ENCODE data around the gene DUSP8.

Gene DUSP8

GRCh38 chr11:1565904-1566247 is 6.2 kb downstream of the DUSP8 start:
- Histone ChIP-seq H4K20me1 (ENCODE audit: insufficient read depth, low read length) (no peaks in the 10 kb centered on the region), H3K27ac (ENCODE audit: low read depth, low read length, poor library complexity, severe bottlenecking) (no peak overlapping the region), H3K9me3 (ENCODE audit: low read length) (no peaks in the 10 kb centered on the region), H3K27me3 (ENCODE audit: insufficient read depth, low read length) (peaks cover 15% of the 10 kb centered on the region; the same call in 1 of the 2 replicates), H3K4me1 (ENCODE audit: insufficient read depth, low read length, severe bottlenecking) (no peaks in the 10 kb centered on the region), H3K9ac (ENCODE audit: low read length) (no peak overlapping the region), H3K36me3 (ENCODE audit: insufficient read depth, low read length) (no peaks in the 10 kb centered on the region), H3F3A (ENCODE audit: insufficient read depth, low read length) (no peaks in the 10 kb centered on the region), H3K9me2 (ENCODE audit: low read depth, low read length) (no peaks in the 10 kb centered on the region), H3K4me2 (ENCODE audit: low read length) (no peak overlapping the region), H3K4me3 (ENCODE audit: low read depth, low read length, poor library complexity, severe bottlenecking) (no peak overlapping the region), H3K79me2 (ENCODE audit: insufficient read depth, low read length) (no peaks in the 10 kb centered on the region), H2AFZ (ENCODE audit: low read length) (no peak overlapping the region)
- TF ChIP-seq EZH2 (IDR thresholded peaks at IDR 0.05; ENCODE audit: borderline replicate concordance, low read length) (no peak), CTCF (IDR thresholded peaks at IDR 0.05; ENCODE audit: low read length) (no peak)

GRCh38 chr11:1565173-1565903 is 6.7 kb downstream of the DUSP8 start:
- Histone ChIP-seq H3K4me2 (ENCODE audit: low read length) (no peak overlapping the region), H3K79me2 (ENCODE audit: insufficient read depth, low read length) (no peaks in the 10 kb centered on the region), H3K27me3 (ENCODE audit: insufficient read depth, low read length) (peaks cover 15% of the 10 kb centered on the region; the same call in 1 of the 2 replicates), H3K4me3 (ENCODE audit: low read depth, low read length, poor library complexity, severe bottlenecking) (no peak overlapping the region), H4K20me1 (ENCODE audit: insufficient read depth, low read length) (no peaks in the 10 kb centered on the region), H3K9ac (ENCODE audit: low read length) (no peak overlapping the region), H3K36me3 (ENCODE audit: insufficient read depth, low read length) (no peaks in the 10 kb centered on the region), H3F3A (ENCODE audit: insufficient read depth, low read length) (no peaks in the 10 kb centered on the region), H3K9me3 (ENCODE audit: low read length) (no peaks in the 10 kb centered on the region), H3K27ac (ENCODE audit: low read depth, low read length, poor library complexity, severe bottlenecking) (no peak overlapping the region), H3K4me1 (ENCODE audit: insufficient read depth, low read length, severe bottlenecking) (no peaks in the 10 kb centered on the region), H3K9me2 (ENCODE audit: low read depth, low read length) (no peaks in the 10 kb centered on the region), H2AFZ (ENCODE audit: low read length) (no peak overlapping the region)
- TF ChIP-seq EZH2 (IDR thresholded peaks at IDR 0.05; ENCODE audit: borderline replicate concordance, low read length): no peak
- no peak for TF ChIP-seq CTCF (IDR thresholded peaks at IDR 0.05; ENCODE audit: low read length)

- no peaks in the 10 kb centered on the region for H3K4me1 ChIP-seq (ENCODE audit: insufficient read depth, low read length, severe bottlenecking)
- no peaks in the 10 kb centered on the region for H3K9me2 ChIP-seq (ENCODE audit: low read depth, low read length)
- H3K4me3 ChIP-seq (ENCODE audit: low read depth, low read length, poor library complexity, severe bottlenecking): no peak overlapping the region
- no peak overlapping the region for H3K27ac ChIP-seq (ENCODE audit: low read depth, low read length, poor library complexity, severe bottlenecking)
- no peaks in the 10 kb centered on the region for H3K79me2 ChIP-seq (ENCODE audit: insufficient read depth, low read length)
- no peaks in the 10 kb centered on the region for H4K20me1 ChIP-seq (ENCODE audit: insufficient read depth, low read length)
- H3K27me3 ChIP-seq (ENCODE audit: insufficient read depth, low read length): peaks cover 16% of the 10 kb centered on the region; the same call in 1 of the 2 replicates
- no peak overlapping the region for H3K4me2 ChIP-seq (ENCODE audit: low read length)
- no peaks in the 10 kb centered on the region for H3F3A ChIP-seq (ENCODE audit: insufficient read depth, low read length)
- no peak overlapping the region for H3K9ac ChIP-seq (ENCODE audit: low read length)
- TF ChIP-seq CTCF (IDR thresholded peaks at IDR 0.05; ENCODE audit: low read length) (no peak), EZH2 (IDR thresholded peaks at IDR 0.05; ENCODE audit: borderline replicate concordance, low read length) (no peak)
- no peaks in the 10 kb centered on the region for H3K36me3 ChIP-seq (ENCODE audit: insufficient read depth, low read length)
- H3K9me3 ChIP-seq (ENCODE audit: low read length): no peaks in the 10 kb centered on the region
- H2AFZ ChIP-seq (ENCODE audit: low read length): no peak overlapping the region
Measured at GRCh38 chr11:1564535-1565172, 7.4 kb downstream of the DUSP8 start.

Data from OCI-LY1 (cell line).